ENCODE data around the gene STAT5B. TPM values are rescaled to one million over a fixed set of nuclear protein-coding genes. Genes with fewer than 3 reads are reported as not detected.

STAT5B gene
- total RNA-seq, 1 experiment from 2014 or later, result 36.4 TPM

DNA sequence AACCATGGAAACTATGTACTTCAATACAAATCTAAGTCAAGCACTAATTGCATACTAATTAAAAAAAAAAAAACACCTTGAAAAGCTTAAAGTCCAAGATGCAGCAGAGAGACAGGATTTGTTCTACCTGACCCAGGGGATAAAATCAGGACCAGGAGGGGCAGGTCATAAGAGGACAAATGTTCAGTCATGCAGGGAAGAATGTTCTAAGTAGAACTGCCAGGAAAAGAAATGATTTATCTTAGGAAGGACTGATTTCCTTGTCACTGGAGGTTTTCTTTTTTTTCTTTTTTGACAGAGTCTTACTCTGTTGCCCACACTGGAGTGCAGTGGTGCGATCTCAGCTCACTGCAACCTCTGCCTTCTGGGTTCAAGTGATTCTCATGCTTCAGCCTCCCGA, 72.8 kb downstream of the STAT5B start:
- H3K9me3 Mint-ChIP-seq, result no peaks in the 10 kb centered on the region
- H3K27ac Mint-ChIP-seq, result no peak overlapping the region
- DNase-seq (ENCODE audit: low spot score) (no peak), ATAC-seq (no peak)
- no peak overlapping the region for H3K4me3 Mint-ChIP-seq
- ChIA-PET POLR2A (no interaction called here), CTCF (interaction anchor here (3.4 kb wide), 1 partner anchor 19 kb away, joined by 17 read pairs; no protein-coding TSS in a partner anchor)
- H3K27me3 Mint-ChIP-seq (ENCODE audit: low read depth), result no peaks in the 10 kb centered on the region
- TF ChIP-seq, protein P1, sequence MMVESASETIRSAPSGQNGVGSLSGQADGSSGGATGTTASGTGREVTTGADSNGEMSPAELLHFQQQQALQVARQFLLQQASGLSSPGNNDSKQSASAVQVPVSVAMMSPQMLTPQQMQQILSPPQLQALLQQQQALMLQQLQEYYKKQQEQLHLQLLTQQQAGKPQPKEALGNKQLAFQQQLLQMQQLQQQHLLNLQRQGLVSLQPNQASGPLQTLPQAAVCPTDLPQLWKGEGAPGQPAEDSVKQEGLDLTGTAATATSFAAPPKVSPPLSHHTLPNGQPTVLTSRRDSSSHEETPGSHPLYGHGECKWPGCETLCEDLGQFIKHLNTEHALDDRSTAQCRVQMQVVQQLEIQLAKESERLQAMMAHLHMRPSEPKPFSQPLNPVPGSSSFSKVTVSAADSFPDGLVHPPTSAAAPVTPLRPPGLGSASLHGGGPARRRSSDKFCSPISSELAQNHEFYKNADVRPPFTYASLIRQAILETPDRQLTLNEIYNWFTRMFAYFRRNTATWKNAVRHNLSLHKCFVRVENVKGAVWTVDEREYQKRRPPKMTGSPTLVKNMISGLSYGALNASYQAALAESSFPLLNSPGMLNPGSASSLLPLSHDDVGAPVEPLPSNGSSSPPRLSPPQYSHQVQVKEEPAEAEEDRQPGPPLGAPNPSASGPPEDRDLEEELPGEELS (CRISPR knock-in tag; IDR thresholded peaks at IDR 0.05), result no peak
- TF ChIP-seq MYBL2 (CRISPR knock-in tag; IDR thresholded peaks at IDR 0.05) (no peak), ZNF423 (CRISPR knock-in tag; IDR thresholded peaks at IDR 0.05) (no peak), TEAD1 (CRISPR knock-in tag; IDR thresholded peaks at IDR 0.05) (no peak), ZBTB21 (CRISPR knock-in tag; IDR thresholded peaks at IDR 0.05; ENCODE audit: borderline replicate concordance) (no peak), CREB1 (CRISPR knock-in tag; IDR thresholded peaks at IDR 0.05) (no peak), CBFB (CRISPR knock-in tag; IDR thresholded peaks at IDR 0.05; ENCODE audit: low read depth) (no peak), FOXP1 (CRISPR knock-in tag; IDR thresholded peaks at IDR 0.05; ENCODE audit: borderline replicate concordance) (no peak)
- TF ChIP-seq, protein P2, sequence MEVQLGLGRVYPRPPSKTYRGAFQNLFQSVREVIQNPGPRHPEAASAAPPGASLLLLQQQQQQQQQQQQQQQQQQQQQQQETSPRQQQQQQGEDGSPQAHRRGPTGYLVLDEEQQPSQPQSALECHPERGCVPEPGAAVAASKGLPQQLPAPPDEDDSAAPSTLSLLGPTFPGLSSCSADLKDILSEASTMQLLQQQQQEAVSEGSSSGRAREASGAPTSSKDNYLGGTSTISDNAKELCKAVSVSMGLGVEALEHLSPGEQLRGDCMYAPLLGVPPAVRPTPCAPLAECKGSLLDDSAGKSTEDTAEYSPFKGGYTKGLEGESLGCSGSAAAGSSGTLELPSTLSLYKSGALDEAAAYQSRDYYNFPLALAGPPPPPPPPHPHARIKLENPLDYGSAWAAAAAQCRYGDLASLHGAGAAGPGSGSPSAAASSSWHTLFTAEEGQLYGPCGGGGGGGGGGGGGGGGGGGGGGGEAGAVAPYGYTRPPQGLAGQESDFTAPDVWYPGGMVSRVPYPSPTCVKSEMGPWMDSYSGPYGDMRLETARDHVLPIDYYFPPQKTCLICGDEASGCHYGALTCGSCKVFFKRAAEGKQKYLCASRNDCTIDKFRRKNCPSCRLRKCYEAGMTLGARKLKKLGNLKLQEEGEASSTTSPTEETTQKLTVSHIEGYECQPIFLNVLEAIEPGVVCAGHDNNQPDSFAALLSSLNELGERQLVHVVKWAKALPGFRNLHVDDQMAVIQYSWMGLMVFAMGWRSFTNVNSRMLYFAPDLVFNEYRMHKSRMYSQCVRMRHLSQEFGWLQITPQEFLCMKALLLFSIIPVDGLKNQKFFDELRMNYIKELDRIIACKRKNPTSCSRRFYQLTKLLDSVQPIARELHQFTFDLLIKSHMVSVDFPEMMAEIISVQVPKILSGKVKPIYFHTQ (CRISPR knock-in tag; IDR thresholded peaks at IDR 0.05), result no peak
- TF ChIP-seq, protein P3, sequence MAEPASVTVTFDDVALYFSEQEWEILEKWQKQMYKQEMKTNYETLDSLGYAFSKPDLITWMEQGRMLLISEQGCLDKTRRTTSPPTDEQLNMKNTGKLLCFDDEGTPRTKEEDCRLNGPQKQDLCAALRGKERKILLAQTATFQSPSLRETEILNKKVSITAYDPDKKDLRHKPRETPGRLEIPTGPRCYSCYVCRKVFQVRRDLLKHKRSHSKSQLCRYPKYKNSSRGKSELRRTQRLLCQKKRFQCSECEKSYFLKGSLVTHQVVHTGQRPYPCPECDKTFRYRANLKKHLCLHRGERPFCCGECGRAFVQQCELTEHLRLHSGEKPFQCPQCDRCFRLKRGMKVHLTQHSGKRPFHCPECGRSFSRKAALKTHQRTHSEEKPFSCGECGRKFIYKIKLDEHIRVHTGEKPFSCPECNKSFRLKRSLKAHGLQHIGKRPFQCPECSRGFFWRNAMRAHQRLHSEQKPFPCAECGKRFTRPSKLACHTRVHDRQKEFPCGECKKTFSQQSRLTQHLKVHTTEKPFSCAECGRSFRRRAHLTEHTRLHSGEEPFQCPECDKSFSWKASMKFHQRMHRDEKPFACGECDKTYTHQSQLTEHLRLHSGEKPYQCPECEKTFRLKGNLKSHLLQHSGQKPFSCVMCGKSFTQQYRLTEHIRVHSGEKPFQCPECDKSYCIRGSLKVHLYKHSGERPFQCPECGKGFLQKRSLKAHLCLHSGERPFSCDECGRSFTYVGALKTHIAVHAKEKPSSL (CRISPR knock-in tag; conservative IDR thresholded peaks at IDR 0.05), result no peak
- TF ChIP-seq, protein P4, sequence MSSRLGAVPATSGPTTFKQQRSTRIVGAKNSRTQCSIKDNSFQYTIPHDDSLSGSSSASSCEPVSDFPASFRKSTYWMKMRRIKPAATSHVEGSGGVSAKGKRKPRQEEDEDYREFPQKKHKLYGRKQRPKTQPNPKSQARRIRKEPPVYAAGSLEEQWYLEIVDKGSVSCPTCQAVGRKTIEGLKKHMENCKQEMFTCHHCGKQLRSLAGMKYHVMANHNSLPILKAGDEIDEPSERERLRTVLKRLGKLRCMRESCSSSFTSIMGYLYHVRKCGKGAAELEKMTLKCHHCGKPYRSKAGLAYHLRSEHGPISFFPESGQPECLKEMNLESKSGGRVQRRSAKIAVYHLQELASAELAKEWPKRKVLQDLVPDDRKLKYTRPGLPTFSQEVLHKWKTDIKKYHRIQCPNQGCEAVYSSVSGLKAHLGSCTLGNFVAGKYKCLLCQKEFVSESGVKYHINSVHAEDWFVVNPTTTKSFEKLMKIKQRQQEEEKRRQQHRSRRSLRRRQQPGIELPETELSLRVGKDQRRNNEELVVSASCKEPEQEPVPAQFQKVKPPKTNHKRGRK (CRISPR knock-in tag; IDR thresholded peaks at IDR 0.05; ENCODE audit: borderline replicate concordance), result no peak
- H3K4me1 Mint-ChIP-seq, result 0 out of 2 replicates have a peak, but pooled peaks cover 3% of the 10 kb centered on the region
- peaks cover 9% of the 10 kb centered on the region for H3K36me3 Mint-ChIP-seq

DNA sequence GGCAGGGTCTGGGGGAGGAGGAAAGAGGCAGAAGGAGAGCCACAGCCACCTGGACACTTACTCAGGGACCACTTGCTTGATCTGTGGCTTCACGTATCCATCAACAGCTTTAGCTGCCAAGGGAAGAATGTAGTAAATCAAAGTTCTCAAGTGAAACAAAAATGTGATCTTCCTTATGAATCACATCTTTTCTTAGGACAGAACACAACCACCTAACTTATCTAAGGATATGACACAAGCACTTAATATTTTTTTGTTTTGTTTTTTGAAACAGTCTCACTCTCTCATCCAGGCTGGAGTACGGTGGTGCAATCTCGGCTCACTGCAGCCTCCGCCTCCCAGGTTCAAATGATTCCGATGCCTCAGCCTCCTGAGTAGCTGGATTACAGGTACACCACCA, 73.5 kb downstream of the STAT5B start:
- ATAC-seq (no peak), DNase-seq (ENCODE audit: low spot score) (no peak)
- TF ChIP-seq, protein P5, sequence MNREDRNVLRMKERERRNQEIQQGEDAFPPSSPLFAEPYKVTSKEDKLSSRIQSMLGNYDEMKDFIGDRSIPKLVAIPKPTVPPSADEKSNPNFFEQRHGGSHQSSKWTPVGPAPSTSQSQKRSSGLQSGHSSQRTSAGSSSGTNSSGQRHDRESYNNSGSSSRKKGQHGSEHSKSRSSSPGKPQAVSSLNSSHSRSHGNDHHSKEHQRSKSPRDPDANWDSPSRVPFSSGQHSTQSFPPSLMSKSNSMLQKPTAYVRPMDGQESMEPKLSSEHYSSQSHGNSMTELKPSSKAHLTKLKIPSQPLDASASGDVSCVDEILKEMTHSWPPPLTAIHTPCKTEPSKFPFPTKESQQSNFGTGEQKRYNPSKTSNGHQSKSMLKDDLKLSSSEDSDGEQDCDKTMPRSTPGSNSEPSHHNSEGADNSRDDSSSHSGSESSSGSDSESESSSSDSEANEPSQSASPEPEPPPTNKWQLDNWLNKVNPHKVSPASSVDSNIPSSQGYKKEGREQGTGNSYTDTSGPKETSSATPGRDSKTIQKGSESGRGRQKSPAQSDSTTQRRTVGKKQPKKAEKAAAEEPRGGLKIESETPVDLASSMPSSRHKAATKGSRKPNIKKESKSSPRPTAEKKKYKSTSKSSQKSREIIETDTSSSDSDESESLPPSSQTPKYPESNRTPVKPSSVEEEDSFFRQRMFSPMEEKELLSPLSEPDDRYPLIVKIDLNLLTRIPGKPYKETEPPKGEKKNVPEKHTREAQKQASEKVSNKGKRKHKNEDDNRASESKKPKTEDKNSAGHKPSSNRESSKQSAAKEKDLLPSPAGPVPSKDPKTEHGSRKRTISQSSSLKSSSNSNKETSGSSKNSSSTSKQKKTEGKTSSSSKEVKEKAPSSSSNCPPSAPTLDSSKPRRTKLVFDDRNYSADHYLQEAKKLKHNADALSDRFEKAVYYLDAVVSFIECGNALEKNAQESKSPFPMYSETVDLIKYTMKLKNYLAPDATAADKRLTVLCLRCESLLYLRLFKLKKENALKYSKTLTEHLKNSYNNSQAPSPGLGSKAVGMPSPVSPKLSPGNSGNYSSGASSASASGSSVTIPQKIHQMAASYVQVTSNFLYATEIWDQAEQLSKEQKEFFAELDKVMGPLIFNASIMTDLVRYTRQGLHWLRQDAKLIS (CRISPR knock-in tag; IDR thresholded peaks at IDR 0.05; ENCODE audit: borderline replicate concordance), result no peak
- H3K4me3 Mint-ChIP-seq, result no peak overlapping the region
- CTCF ChIA-PET, result interaction anchor here (0.6 to 3.4 kb wide), 4 partner anchors 20 to 315 kb away, joined by 3 to 17 read pairs (median 3); no protein-coding TSS in a partner anchor
- H3K9me3 Mint-ChIP-seq, result no peaks in the 10 kb centered on the region
- no peaks in the 10 kb centered on the region for H3K27me3 Mint-ChIP-seq (ENCODE audit: low read depth)
- H3K27ac Mint-ChIP-seq, result no peak overlapping the region
- peaks cover 9% of the 10 kb centered on the region for H3K36me3 Mint-ChIP-seq
- POLR2A ChIA-PET, result no interaction called here
- H3K4me1 Mint-ChIP-seq, result 0 out of 2 replicates have a peak, but pooled peaks cover 3% of the 10 kb centered on the region
